Measurements from ENCODE around the gene FLVCR2. TPM values are rescaled to one million over a fixed set of nuclear protein-coding genes. Genes with fewer than 3 reads are reported as not detected.

FLVCR2 gene
- total and polyA plus RNA-seq, 2 of the 13 experiments (the other 11 are each of a cell fraction or from before 2014, with no cell fraction given), result 9.9 to 10.5 TPM

GRCh38 chr14:75539162-75539560, 39.3 kb upstream of the FLVCR2 start:
- in situ Hi-C loops (cut with HindIII; ENCODE audit: extremely low pct_ligation_motif_present, low pct_unique_long_range_greater_than_20kb), result no loop called here
- DNase-seq (ENCODE audit: low spot score), result no peak
- no peaks in the 10 kb centered on the region for H4K20me1 ChIP-seq (ENCODE audit: insufficient read depth, low read length)
- peaks cover 67% of the 10 kb centered on the region for H3K4me1 ChIP-seq (ENCODE audit: insufficient read depth, low read length)
- no TSS peak for BruUV-seq (replicated peaks)
- no peaks in the 10 kb centered on the region for H3K9me3 ChIP-seq (ENCODE audit: low read length)
- no peak overlapping the region for H3K27ac ChIP-seq (ENCODE audit: extremely low read length, insufficient read depth, low read length)
- H2AFZ ChIP-seq (ENCODE audit: low read length), result no peak overlapping the region
- H3K79me2 ChIP-seq (ENCODE audit: insufficient read depth, low read length), result no peaks in the 10 kb centered on the region
- intact Hi-C loops (cut with micrococcal nuclease; ENCODE audit: unreplicated experiment), result no loop called here
- no peak for FAIRE-seq
- no peak overlapping the region for H3K4me3 ChIP-seq (replicated peaks in 1 of 3; ENCODE audit: insufficient read depth in 1 of 3, low read depth in 2 of 3, low read length in 3 of 3)
- H3K4me2 ChIP-seq (ENCODE audit: low read depth, low read length), result no peak overlapping the region
- ChIA-PET CTCF (ENCODE audit: low intra/inter-chr PET ratio, low total read pairs) (no interaction called here), POLR2A (no interaction called here)
- 87% methylated on average over 3 of the region's 5 CpGs for WGBS (ENCODE audit: low lambda C conversion rate)
- no peak overlapping the region for H3K9ac ChIP-seq (ENCODE audit: insufficient read depth, low read depth, low read length)
- TF ChIP-seq ZMYM3 (CRISPR knock-in tag; IDR thresholded peaks at IDR 0.05), result no peak
- TF ChIP-seq ZNF18 (CRISPR knock-in tag; IDR thresholded peaks at IDR 0.05; ENCODE audit: insufficient replicate concordance), result no peak
- TF ChIP-seq, protein P1, sequence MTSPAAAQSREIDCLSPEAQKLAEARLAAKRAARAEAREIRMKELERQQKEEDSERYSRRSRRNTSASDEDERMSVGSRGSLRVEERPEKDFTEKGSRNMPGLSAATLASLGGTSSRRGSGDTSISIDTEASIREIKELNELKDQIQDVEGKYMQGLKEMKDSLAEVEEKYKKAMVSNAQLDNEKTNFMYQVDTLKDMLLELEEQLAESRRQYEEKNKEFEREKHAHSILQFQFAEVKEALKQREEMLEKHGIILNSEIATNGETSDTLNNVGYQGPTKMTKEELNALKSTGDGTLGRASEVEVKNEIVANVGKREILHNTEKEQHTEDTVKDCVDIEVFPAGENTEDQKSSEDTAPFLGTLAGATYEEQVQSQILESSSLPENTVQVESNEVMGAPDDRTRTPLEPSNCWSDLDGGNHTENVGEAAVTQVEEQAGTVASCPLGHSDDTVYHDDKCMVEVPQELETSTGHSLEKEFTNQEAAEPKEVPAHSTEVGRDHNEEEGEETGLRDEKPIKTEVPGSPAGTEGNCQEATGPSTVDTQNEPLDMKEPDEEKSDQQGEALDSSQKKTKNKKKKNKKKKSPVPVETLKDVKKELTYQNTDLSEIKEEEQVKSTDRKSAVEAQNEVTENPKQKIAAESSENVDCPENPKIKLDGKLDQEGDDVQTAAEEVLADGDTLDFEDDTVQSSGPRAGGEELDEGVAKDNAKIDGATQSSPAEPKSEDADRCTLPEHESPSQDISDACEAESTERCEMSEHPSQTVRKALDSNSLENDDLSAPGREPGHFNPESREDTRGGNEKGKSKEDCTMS (CRISPR knock-in tag; conservative IDR thresholded peaks at IDR 0.05), result no peak
- TF ChIP-seq ZNF777 (CRISPR knock-in tag; IDR thresholded peaks at IDR 0.05), result no peak
- TF ChIP-seq KLF9 (CRISPR knock-in tag; IDR thresholded peaks at IDR 0.05; ENCODE audit: low read depth), result no peak
- TF ChIP-seq MXI1 (IDR thresholded peaks at IDR 0.05; ENCODE audit: borderline replicate concordance, low read depth, low read length), result no peak
- TF ChIP-seq, protein P2, sequence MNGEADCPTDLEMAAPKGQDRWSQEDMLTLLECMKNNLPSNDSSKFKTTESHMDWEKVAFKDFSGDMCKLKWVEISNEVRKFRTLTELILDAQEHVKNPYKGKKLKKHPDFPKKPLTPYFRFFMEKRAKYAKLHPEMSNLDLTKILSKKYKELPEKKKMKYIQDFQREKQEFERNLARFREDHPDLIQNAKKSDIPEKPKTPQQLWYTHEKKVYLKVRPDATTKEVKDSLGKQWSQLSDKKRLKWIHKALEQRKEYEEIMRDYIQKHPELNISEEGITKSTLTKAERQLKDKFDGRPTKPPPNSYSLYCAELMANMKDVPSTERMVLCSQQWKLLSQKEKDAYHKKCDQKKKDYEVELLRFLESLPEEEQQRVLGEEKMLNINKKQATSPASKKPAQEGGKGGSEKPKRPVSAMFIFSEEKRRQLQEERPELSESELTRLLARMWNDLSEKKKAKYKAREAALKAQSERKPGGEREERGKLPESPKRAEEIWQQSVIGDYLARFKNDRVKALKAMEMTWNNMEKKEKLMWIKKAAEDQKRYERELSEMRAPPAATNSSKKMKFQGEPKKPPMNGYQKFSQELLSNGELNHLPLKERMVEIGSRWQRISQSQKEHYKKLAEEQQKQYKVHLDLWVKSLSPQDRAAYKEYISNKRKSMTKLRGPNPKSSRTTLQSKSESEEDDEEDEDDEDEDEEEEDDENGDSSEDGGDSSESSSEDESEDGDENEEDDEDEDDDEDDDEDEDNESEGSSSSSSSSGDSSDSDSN (CRISPR knock-in tag; IDR thresholded peaks at IDR 0.05), result no peak
- no peak for TF ChIP-seq ONECUT2 (CRISPR knock-in tag; IDR thresholded peaks at IDR 0.05)
- no peak for TF ChIP-seq TBX2 (CRISPR knock-in tag; IDR thresholded peaks at IDR 0.05; ENCODE audit: borderline replicate concordance)
- no peak for TF ChIP-seq ZBTB3 (CRISPR knock-in tag; IDR thresholded peaks at IDR 0.05; ENCODE audit: borderline replicate concordance, low read depth)
- TF ChIP-seq ZNF160 (CRISPR knock-in tag; IDR thresholded peaks at IDR 0.05), result no peak
- no peak for TF ChIP-seq ZBTB1 (CRISPR knock-in tag; IDR thresholded peaks at IDR 0.05; ENCODE audit: borderline replicate concordance)
- no peak for TF ChIP-seq TOPORS (CRISPR knock-in tag; IDR thresholded peaks at IDR 0.05)
- TF ChIP-seq PAF1 (CRISPR knock-in tag; IDR thresholded peaks at IDR 0.05), result no peak
- TF ChIP-seq, protein P3, sequence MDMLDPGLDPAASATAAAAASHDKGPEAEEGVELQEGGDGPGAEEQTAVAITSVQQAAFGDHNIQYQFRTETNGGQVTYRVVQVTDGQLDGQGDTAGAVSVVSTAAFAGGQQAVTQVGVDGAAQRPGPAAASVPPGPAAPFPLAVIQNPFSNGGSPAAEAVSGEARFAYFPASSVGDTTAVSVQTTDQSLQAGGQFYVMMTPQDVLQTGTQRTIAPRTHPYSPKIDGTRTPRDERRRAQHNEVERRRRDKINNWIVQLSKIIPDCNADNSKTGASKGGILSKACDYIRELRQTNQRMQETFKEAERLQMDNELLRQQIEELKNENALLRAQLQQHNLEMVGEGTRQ (IDR thresholded peaks at IDR 0.05; ENCODE audit: low read depth, low read length), result no peak
- TF ChIP-seq, protein P3 (CRISPR knock-in tag; IDR thresholded peaks at IDR 0.05; ENCODE audit: borderline replicate concordance), result no peak
- no peak for ATAC-seq
- no peaks in the 10 kb centered on the region for H3K36me3 ChIP-seq (replicated peaks in 1 of 2; ENCODE audit: control insufficient read depth in 1 of 2, insufficient read depth in 2 of 2, low read length in 2 of 2)
- no peaks in the 10 kb centered on the region for H3K27me3 ChIP-seq (ENCODE audit: control insufficient read depth in 1 of 2, insufficient read depth in 2 of 2, low read length in 2 of 2)

All from HepG2 (cell line).